GM23248 (cell line): Measurements from ENCODE around the gene ST6GALNAC3. TPM values are rescaled to one million over a fixed set of nuclear protein-coding genes. Genes with fewer than 3 reads are reported as not detected.

Experiments
- DNase-seq: peaks from one replicate; pipeline ENCODE4 v3.0.0-alpha.2; 2015
- H2AFZ ChIP-seq: fragments of 200-600 bp; sonication (generic); 2 replicates; pipeline ENCODE4 v1.6.1; 2016; ENCODE audit warnings: antibody characterized with exemption
- H3F3A ChIP-seq: fragments of 200-600 bp; sonication (generic); 2 replicates; pipeline ENCODE4 v1.6.1; 2016; ENCODE audit warnings: mild to moderate bottlenecking, antibody characterized with exemption, mixed run types; ENCODE audit not compliant: insufficient read depth
- H3K27ac ChIP-seq: fragments of 200-600 bp; sonication (generic); 2 replicates; pipeline ENCODE4 v1.5.1; 2016; ENCODE audit warnings: mild to moderate bottlenecking
- H3K27me3 ChIP-seq: fragments of 200-600 bp; sonication (generic); replicated peaks from 2 replicates; pipeline ENCODE4 v1.6.1; 2016; ENCODE audit warnings: mild to moderate bottlenecking; ENCODE audit not compliant: insufficient read depth
- H3K36me3 ChIP-seq: fragments of 200-600 bp; sonication (generic); 2 replicates; pipeline ENCODE4 v1.6.1; 2016; ENCODE audit warnings: low read depth, mild to moderate bottlenecking
- H3K4me1 ChIP-seq: fragments of 200-600 bp; sonication (generic); 2 replicates; pipeline ENCODE4 v1.6.1; 2016; ENCODE audit warnings: mild to moderate bottlenecking; ENCODE audit not compliant: insufficient read depth
- H3K4me2 ChIP-seq: fragments of 200-600 bp; sonication (generic); one replicate; pipeline ENCODE4 v1.6.1; 2016; ENCODE audit warnings: mild to moderate bottlenecking; ENCODE audit not compliant: unreplicated experiment
- H3K4me3 ChIP-seq: fragments of 200-600 bp; sonication (generic); 2 replicates; pipeline ENCODE4 v1.5.1; 2016; ENCODE audit warnings: mild to moderate bottlenecking
- H3K79me2 ChIP-seq: fragments of 200-600 bp; sonication (generic); 2 replicates; pipeline ENCODE4 v1.6.1; 2016; ENCODE audit warnings: mild to moderate bottlenecking; ENCODE audit not compliant: insufficient read depth
- H3K9ac ChIP-seq: fragments of 200-600 bp; sonication (generic); 2 replicates; pipeline ENCODE4 v1.6.1; 2016; ENCODE audit warnings: mild to moderate bottlenecking
- H3K9me2 ChIP-seq: fragments of 200-600 bp; sonication (generic); 2 replicates; pipeline ENCODE4 v1.6.1; 2016; ENCODE audit warnings: mixed run types, mild to moderate bottlenecking, moderate library complexity; ENCODE audit not compliant: insufficient read depth
- H3K9me3 ChIP-seq: fragments of 200-600 bp; sonication (generic); one replicate; pipeline ENCODE4 v1.6.1; 2017; ENCODE audit warnings: low read depth
- H4K20me1 ChIP-seq: fragments of 200-600 bp; sonication (generic); 2 replicates; pipeline ENCODE4 v1.6.0; 2016; ENCODE audit not compliant: insufficient read depth
- EZH2 ChIP-seq: fragments of 200-600 bp; sonication (generic); IDR thresholded peaks from 2 replicates; pipeline ENCODE4 v1.6.1; 2018; ENCODE audit warnings: antibody characterized with exemption, mild to moderate bottlenecking; ENCODE audit not compliant: insufficient read depth, poor library complexity, severe bottlenecking
- EZH2phosphoT487 ChIP-seq: fragments of 200-600 bp; sonication (generic); IDR thresholded peaks from 2 replicates; pipeline ENCODE4 v1.6.1; 2018; ENCODE audit warnings: antibody characterized with exemption, moderate library complexity, mild to moderate bottlenecking, low read depth; ENCODE audit not compliant: insufficient read depth
- WGBS, 2 experiments: methylation state at CpG; one replicate each; pipeline ENCODE4 v1.1.6; 2015 to 2017; ENCODE audit warnings: low lambda C conversion rate in 2 of 2, low coverage in 1 of 2; ENCODE audit errors: missing lambda C conversion rate in 2 of 2; 5-methylcytosine and 5-hydroxymethylcytosine counted together
- in situ Hi-C: fragments of 300-500 bp; cut with MboI; formaldehyde crosslinking; loops from 2 replicates; pipeline ENCODE4 v1.15.0; 2020
- polyA plus RNA-seq: library from polyadenylated mRNA; unstranded; fragments of >200 nt; fragmentation: Nextera tagmentation; extraction: Ambion mirVana; gene quantifications from 2 replicates; pipeline ENCODE4 v1.2.1, GENCODE V29; 2016
- total RNA-seq: library from RNA; depleted of rRNA; stranded (reverse); fragments of >200 nt; shearing (Covaris generic); gene quantifications from 2 replicates; pipeline ENCODE4 v1.2.3, GENCODE V29; 2014

Gene ST6GALNAC3
- total and polyA plus RNA-seq, 2 experiments from 2014 or later, result not detected

DNA sequence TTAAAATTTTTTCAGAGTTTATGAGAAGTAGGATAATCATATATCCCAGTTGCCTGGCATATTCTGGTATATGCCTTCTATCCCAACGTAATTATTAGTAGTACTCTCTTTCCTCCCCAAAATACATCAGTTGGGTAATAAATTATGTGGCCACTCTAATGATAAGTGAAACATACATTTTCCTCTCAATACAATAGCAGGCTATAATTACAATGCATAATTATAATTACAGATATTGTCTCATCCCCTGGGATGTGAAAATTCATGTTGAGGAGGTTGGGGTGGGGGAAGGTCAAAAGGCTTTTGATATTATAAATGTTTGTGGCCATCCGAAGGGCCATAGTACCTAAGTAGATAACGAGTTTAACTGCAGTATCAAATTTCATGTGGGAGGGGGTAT, 277.1 kb downstream of the ST6GALNAC3 start:
- Histone ChIP-seq H4K20me1 (no peaks in the 10 kb centered on the region), H3K9me2 (0 out of 2 replicates have a peak, but pooled peaks cover 3% of the 10 kb centered on the region), H2AFZ (no peak overlapping the region), H3K9ac (no peak overlapping the region), H3F3A (no peaks in the 10 kb centered on the region), H3K4me2 (no peak overlapping the region), H3K36me3 (no peaks in the 10 kb centered on the region), H3K27me3 (no peaks in the 10 kb centered on the region; the same call in 1 of the 2 replicates), H3K4me3 (no peak overlapping the region), H3K79me2 (no peaks in the 10 kb centered on the region), H3K4me1 (no peaks in the 10 kb centered on the region), H3K9me3 (no peaks in the 10 kb centered on the region), H3K27ac (no peak overlapping the region)
- TF ChIP-seq EZH2phosphoT487 (no peak), EZH2 (no peak)
- WGBS, 2 experiments, result 58 to 64% methylated on average over 3 of the region's 3 CpGs
- in situ Hi-C loops, result no loop called here
- no peak for DNase-seq

DNA sequence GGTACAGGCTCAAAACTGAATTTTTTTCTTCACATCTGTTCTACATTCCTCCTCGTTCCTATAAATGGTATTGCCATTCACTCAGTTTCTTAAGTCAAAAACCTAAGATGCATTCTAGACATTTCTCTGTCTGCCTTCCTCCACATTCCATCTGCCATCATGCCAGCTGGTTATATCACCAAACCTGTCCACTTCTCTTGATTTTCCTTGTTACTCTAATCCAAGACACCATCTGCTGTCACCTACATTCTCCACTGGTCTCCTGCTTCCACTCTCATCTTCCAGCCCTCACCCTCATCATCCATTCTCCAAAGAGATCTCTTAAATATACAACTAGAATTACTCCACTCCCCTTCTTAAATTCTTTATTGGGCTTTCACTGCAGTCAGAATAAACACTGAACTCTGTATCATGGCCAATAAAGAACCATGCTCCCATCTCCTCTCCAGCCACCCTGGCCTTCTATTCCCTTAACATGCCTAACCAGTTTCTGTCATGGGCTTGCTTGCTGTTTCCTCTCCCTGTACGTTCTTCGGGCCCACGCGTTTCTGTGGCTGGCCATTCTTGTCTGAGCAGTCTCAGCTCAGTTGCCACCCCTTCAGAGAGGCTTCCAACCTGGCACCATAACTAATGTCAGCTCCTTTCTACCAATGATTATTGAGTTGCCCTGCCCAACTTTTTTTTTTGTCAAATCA, 278.3 kb downstream of the ST6GALNAC3 start:
- Histone ChIP-seq H3K27me3 (no peaks in the 10 kb centered on the region; the same call in 1 of the 2 replicates), H3K79me2 (no peaks in the 10 kb centered on the region), H3K36me3 (no peaks in the 10 kb centered on the region), H3K9me3 (no peaks in the 10 kb centered on the region), H3K9ac (no peak overlapping the region), H3K4me1 (no peaks in the 10 kb centered on the region), H3K9me2 (0 out of 2 replicates have a peak, but pooled peaks cover 2% of the 10 kb centered on the region), H3K4me3 (no peak overlapping the region), H3F3A (no peaks in the 10 kb centered on the region), H3K4me2 (no peak overlapping the region), H3K27ac (no peak overlapping the region), H2AFZ (no peak overlapping the region), H4K20me1 (no peaks in the 10 kb centered on the region)
- DNase-seq, result no peak
- 53 to 59% methylated on average over 5 of the region's 5 CpGs for WGBS, 2 experiments
- no peak for TF ChIP-seq EZH2phosphoT487
- no peak for TF ChIP-seq EZH2
- in situ Hi-C loops, result no loop called here

DNA sequence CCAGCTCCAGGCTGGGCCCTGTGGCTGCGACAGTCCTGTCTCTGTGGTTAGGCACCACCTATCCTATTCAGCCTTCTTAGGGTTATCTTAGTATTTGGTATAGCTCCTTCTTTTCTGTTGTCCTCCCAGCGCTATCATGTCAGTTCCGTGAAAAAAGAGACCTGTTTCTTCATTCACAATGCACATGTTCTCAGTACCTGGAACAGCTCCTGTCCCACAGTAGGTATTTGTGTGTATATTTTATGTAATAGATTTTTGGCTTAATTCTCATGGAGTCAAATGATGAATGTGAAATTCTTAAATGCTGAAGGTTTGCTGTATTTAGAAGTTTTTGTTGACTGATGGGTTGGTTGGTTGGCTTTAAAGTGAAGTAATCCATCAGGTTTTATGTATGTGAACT, 279.7 kb downstream of the ST6GALNAC3 start:
- Histone ChIP-seq H3K27me3 (no peaks in the 10 kb centered on the region; the same call in 1 of the 2 replicates), H4K20me1 (no peaks in the 10 kb centered on the region), H2AFZ (no peak overlapping the region), H3K9me3 (no peaks in the 10 kb centered on the region), H3K4me2 (no peak overlapping the region), H3K79me2 (no peaks in the 10 kb centered on the region), H3K4me3 (no peak overlapping the region), H3K36me3 (no peaks in the 10 kb centered on the region), H3K27ac (no peak overlapping the region), H3K9me2 (no peaks in the 10 kb centered on the region), H3K4me1 (no peaks in the 10 kb centered on the region), H3K9ac (no peak overlapping the region), H3F3A (no peaks in the 10 kb centered on the region)
- TF ChIP-seq EZH2phosphoT487 (no peak), EZH2 (no peak)
- WGBS, 2 experiments, result 86 to 87% methylated on average over 3 of the region's 3 CpGs
- DNase-seq, result no peak
- in situ Hi-C loops, result no loop called here

DNA sequence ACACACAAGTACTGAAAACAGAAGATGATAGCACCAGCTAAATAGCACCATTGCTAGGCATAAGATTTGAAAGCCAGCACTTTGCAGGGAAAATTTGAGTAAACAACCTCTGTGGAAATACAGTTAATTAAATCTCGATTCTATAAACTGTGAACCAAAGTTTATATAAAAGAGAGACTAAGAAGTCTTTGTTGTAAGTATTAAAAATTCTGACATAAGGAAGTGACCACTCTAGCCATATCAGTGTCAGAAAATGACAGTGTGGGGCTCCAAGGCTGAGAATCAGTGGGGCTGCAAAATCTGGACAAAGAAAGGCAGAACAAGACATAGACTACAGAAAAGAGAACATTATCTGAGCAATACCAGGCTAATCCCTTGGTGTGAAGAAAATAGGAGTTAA, 292.2 kb downstream of the ST6GALNAC3 start:
- no peak for DNase-seq
- no peaks in the 10 kb centered on the region for H3F3A ChIP-seq

More for the DNA sequence above, 292.2 kb downstream of the ST6GALNAC3 start:
- Histone ChIP-seq H2AFZ (no peak overlapping the region), H3K27me3 (no peaks in the 10 kb centered on the region), H3K4me2 (no peak overlapping the region), H3K79me2 (no peaks in the 10 kb centered on the region), H4K20me1 (no peaks in the 10 kb centered on the region), H3K27ac (no peak overlapping the region), H3K9me3 (no peaks in the 10 kb centered on the region), H3K36me3 (no peaks in the 10 kb centered on the region), H3K9ac (no peak overlapping the region), H3K4me3 (no peak overlapping the region), H3K9me2 (no peaks in the 10 kb centered on the region), H3K4me1 (no peaks in the 10 kb centered on the region)
- WGBS, 2 experiments, result 12 to 29% methylated on average over 1 of the region's 1 CpG
- TF ChIP-seq EZH2phosphoT487 (no peak), EZH2 (no peak)
- in situ Hi-C loops, result no loop called here
